NCI-H1436 (cell line): ENCODE results near the gene CBX7.
A peak's percentile ranks its signal among the peaks of the same experiment; 100 is the strongest.
"Not testable (repeated sequence)": the region's sequence is repeated elsewhere in the genome, so short reads cannot be mapped to it uniquely, and the experiment has no call there.

ENCODE experiments used
- DNase-seq: peaks from one replicate; lab custom pipeline; 2025; lab: John Stamatoyannopoulos, UW

The CBX7 gene

GRCh38 chr22:39174498-39175352 is 22.2 kb upstream of the CBX7 start:
- DNase-seq, result peak; percentile 57

GRCh38 chr22:39173787-39174497 is 21.5 kb upstream of the CBX7 start:
- no peak for DNase-seq

- no peak for DNase-seq
Measured at GRCh38 chr22:39173050-39173706, 20.7 kb upstream of the CBX7 start.

GRCh38 chr22:39172265-39173049 is 20.0 kb upstream of the CBX7 start:
- DNase-seq, result not testable (repeated sequence)

- DNase-seq, result no peak
Measured at GRCh38 chr22:39171623-39172264, 19.3 kb upstream of the CBX7 start.

GRCh38 chr22:39170825-39171622 is 18.5 kb upstream of the CBX7 start:
- peak; percentile 62 for DNase-seq

GRCh38 chr22:39169797-39170466 is 17.5 kb upstream of the CBX7 start:
- DNase-seq, result no peak

- no peak for DNase-seq
Measured at GRCh38 chr22:39166547-39166946, 14.1 kb upstream of the CBX7 start.

- DNase-seq, result not testable (repeated sequence)
Measured at GRCh38 chr22:39156093-39156492, 3.6 kb upstream of the CBX7 start.

GRCh38 chr22:39155421-39155820 is 2.9 kb upstream of the CBX7 start:
- DNase-seq, result no peak

GRCh38 chr22:39153220-39153717 is 789 bp upstream of the CBX7 start:
- no peak for DNase-seq

- no peak for DNase-seq
Measured at GRCh38 chr22:39152024-39152510, 413 bp downstream of the CBX7 start.

GRCh38 chr22:39151329-39151975 is 1.0 kb downstream of the CBX7 start:
- no peak for DNase-seq

- DNase-seq, result no peak
Measured at GRCh38 chr22:39150848-39151215, 1.6 kb downstream of the CBX7 start.

GRCh38 chr22:39149915-39150847 is 2.3 kb downstream of the CBX7 start:
- DNase-seq, result no peak

- no peak for DNase-seq
Measured at GRCh38 chr22:39148727-39149535, 3.5 kb downstream of the CBX7 start.

GRCh38 chr22:39148026-39148726 is 4.3 kb downstream of the CBX7 start:
- DNase-seq, result no peak
